Left renal cortex interstitium (tissue), 4 donors: ENCODE data around the gene MRPS18A. TPM values are rescaled to one million over a fixed set of nuclear protein-coding genes. Genes with fewer than 3 reads are reported as not detected.
"Not testable (repeated sequence)": the region's sequence is repeated elsewhere in the genome, so short reads cannot be mapped to it uniquely, and the experiment has no call there.

Experiments
- DNase-seq, 4 donors: peaks; one replicate each; pipeline ENCODE4 v3.0.0-alpha.2; 2013; ENCODE audit warnings: low read depth in 4 of 4, low spot score in 2 of 4, missing footprints in 1 of 4
- polyA plus RNA-seq, 4 donors: library from polyadenylated mRNA; unstranded; fragments of 120-200 nt; gene quantifications; one replicate each; pipeline ENCODE4 v1.2.1, GENCODE V29; 2013; ENCODE audit not compliant: insufficient read length in 4 of 4

MRPS18A gene
- polyA plus RNA-seq, 4 donors = 40.5 to 62.0 (median 49.1) TPM

DNA sequence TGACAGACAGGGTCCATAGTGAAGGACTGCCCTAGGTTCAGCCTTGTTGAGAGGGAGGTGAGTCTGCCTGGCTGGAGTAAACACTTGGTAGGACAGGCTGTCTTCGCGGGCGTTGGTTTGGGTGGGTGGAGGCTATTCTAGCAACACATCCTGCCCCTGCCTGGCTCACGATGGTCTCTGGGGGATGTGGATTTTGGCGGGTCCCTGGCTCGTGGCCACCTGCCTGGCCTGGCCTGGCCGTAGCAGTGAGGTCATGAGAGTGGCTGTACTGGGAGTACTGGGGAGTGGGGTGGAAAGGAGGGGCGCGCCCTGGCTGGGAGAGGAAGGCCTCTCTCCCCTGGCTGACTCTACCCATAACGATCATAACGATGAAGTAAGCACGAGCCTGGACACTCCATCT lies 30.2 kb upstream of the MRPS18A start:
- no peak for DNase-seq

DNA sequence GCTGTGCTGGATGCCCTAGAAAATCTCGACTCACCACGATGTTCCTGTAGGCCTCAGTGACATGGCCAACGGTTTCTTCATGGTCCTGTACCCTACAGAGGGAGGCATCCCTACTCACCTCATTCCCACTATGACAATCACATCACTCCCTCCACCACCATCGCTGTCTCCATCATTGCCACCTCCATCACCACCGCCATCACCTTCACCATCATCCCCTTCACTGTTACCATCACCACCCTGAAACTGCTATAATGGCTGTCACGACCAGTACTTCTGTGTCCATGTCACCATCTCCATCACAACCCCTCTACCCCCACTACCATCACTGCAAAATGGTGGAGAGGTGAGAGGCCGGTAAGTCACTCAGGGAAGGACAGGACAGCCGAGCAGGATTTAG lies 29.8 kb upstream of the MRPS18A start:
- no peak for DNase-seq

DNA sequence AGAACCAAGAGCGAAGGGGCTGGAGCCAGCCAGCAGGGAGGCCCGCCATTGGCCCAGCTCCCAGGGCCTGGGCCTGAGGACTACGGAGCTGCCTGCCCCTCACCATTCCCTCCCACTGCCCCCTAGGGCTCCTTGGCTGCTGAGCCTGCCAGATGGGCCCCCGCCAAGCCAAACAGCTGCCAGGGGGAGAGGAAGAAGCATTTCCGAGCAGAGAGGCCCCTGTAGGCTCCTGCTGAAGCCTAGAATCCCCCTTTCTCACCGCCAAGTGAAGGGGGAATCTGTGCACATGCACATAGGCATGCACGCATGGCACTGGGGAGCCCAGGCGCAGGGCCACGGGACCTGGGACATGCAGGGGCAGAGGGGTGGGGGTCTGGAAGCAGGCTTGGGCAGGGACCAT lies 28.5 kb upstream of the MRPS18A start:
- DNase-seq = no peak

DNA sequence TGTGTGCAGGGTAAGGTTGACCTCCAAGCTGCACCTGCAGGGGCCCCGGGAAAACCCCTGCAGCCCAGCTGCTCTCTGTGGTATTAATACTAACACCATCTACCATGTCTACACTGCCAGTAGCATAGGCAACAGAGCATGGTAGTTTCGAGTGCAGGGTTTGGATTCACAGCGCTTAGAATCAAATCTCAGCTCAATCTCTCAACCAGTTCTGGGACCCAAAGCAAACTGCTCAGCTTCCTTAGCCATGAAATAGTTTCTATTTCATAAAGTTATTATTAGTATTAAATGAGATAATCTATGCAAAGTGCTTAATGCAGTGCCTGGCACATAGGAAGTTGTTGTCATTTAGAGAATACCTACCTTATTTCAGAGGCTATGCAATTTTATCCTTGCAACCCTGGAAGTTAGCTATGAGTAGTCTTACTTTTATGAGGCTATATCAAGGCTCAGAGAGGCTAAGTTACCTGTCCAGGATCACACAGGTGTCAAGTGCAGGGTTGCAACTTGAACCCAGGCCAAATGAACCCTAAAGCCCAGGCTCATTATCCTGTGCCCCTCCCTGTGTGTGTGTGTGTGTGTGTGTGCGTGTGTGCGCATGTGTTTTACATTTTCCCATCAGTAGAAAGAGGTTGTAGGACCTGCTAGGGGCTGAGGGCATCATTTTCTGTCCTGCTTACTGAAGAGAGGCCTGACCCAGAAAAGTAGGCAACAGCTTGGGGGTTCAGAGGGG lies 27.6 kb upstream of the MRPS18A start:
- DNase-seq = no peak

DNA sequence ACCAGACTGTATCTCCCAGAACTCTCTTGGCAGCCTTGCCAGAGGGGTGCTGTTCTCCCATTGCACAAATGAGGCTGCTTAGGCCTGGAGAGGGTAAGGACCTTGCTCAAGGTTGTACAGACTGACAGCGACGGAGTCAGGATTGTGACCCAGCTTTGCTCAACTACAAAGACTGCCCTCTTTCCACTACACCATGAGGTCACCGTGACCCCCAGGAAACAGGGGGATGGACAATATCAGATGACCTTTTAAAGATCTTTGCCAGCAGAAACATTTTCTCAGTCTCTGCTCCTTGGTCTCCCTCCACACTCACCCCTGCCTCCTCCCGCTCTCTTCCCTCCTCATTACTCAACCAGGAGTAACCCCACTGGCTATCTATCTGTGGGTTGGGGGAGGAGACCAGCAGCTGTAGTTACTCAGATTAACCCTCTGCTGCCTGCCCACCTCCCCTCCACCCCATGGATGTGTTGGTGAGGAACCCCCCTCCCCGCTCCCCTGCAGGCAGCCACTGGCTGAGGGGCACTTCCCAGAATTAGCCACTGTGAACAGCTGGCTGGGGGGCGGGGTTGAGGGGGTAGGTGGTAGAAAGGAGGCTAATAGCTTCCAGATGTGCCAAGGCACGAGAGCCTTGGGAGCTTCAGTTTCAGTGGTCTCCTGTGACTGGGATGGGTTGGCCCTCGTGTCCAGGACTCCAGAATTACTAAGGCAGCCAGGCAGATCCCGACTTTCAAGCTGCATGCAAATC lies 26.9 kb upstream of the MRPS18A start:
- no peak for DNase-seq

DNA sequence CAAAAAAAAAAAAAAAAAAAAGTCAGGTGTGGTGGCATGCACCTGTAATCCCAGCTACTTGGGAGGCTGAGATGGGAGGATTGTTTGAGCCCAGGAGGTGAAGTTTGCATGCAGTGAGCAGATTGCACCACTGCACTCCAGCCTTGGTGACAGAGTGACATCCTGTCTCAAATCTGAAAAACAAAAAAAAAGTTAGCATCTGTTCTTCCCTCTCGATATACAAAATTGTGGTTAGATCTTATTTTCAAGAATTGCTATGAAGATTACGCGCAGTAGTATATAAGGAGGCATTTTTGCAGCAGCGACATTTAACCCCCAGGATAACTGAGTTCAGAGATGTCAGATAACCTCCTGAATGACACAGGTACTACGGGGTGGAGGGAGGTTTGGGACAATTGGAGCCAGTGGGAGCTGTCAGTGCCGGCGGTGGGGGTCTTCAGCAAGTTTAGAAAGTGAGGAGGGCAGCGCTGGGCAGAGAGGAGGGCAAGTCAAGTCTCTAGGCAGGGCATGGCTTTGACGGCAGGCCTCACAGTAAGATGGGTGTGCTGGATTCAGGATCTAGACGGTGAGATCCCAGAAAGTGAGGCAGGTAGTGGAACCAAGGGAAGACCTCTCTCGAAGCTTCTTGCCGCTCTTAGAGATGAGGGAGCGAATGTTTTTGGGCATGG lies 26.2 kb upstream of the MRPS18A start:
- DNase-seq = no peak

DNA sequence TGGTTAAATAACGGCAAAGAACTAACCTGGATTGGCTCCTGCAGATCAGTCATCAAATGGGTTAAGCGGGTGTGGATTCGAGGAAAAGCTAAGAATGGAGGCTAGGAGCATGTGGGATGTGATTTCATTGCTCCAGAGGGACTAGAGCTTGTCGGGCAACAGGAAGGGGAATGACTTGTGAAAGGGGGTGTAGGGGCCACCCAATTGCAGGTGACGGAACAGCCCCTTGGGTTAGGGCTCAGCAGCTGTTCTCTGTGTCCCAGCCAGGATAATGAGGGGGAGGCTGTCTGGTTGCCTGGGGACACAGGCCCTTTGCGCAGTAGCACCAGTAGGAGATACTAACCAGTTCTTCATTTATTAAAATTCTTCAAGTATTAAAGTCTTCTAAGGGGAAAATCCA lies 25.0 kb upstream of the MRPS18A start:
- no peak for DNase-seq

DNA sequence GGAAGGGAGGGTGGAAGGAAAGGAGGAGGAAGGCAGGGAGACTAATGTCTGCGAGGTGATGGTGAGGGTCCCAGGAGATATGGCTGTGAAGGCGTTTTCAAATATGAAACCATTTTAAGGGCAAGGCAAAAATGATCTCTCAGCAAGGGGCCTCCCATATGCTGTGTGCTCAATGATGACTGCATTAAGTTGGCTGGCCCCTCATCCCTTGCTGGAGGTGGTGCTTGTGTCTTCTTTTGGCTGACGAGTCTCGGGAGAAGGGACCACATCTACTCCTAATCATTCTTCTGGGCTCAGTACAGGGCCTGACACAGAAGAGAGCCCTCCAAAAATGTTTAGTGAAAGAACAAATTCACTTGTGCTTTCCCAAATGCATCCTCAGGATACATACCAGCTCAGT lies 23.0 kb upstream of the MRPS18A start:
- DNase-seq = no peak

DNA sequence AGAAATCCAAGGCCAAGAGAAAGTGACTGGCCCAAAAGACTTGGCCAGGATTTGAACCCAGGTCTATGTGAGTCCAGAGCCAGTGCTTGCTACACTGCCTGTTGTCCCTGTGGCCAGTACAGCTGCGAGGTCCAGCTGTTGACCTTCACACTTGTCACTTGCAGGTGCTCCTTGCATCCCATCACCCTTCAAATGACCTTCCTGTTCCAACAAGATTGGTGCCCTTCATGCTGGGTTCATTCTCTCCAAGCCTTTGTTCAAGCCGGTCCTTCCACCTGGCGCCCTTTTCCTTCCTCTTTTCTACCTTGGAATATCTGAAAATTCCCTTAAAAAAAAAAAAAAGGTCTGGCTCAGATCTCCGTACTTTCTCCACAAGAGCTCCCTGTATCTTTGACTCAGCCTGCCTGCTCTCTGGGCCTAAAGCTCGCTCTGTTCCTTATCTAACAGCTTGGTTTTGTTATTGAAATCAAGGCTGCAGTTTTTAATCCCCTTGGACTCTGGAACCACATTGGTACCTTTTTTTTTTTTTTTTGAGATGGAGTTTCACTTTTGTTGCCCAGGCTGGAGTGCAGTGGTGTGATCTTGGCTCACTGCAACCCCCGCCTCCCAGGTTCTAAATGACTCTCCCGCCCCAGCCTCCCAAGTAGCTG lies 22.2 kb upstream of the MRPS18A start:
- no peak for DNase-seq

DNA sequence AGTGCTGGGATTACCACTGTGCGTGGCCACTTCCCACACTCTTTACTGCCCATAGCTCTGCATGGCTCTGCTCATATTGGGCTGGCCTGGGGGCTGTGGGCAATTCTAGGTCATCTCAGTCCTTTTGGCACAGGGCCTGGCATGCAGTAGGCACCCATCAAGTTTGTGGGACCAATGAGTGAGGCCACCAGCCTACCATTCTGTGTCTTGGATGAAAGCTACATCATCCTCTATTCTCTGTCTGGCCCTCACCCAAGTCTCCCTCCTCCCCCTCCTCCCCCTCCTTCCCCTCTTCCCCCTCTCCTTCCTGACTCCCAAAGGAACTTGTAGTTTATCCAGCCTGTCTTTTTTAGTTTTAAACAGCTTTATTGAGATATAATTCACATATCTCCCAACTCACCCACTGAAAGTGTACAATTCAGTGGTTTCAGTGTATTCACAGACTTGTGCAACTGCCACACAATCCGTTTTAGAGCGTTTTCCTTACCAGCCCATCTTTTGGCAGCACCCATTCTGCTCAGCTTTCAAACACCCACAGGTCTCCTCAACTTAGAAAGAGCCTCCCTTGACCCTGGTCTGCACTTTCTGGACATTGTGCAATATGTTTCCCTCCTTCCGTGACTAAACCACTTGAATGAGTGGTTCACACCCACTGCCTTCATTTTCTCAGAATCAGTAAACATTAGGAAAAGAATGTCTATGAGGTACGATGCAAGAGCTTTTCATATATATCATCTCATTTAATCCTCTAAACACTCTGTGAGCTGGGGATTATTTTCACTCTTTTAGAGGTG lies 21.5 kb upstream of the MRPS18A start:
- no peak for DNase-seq

DNA sequence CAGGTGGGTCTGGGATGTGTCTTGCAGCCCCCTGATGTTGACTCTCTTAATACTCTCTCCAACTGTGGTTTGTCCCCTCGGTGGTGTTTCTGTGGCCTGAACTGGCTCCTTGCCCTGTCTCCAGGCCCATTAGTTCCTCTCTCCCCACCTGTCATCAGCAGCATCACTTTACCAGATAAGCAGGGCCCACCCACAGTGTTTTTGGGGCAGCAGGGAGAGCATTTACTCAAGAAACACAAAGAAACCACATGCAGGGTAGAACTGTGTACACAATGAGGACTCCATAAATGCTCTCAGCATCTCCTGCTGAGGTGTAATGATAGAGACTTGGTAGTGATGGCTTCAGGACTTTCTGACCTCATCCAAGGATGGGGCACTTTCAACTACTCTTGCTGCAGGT lies 20.2 kb upstream of the MRPS18A start:
- DNase-seq = no peak

DNA sequence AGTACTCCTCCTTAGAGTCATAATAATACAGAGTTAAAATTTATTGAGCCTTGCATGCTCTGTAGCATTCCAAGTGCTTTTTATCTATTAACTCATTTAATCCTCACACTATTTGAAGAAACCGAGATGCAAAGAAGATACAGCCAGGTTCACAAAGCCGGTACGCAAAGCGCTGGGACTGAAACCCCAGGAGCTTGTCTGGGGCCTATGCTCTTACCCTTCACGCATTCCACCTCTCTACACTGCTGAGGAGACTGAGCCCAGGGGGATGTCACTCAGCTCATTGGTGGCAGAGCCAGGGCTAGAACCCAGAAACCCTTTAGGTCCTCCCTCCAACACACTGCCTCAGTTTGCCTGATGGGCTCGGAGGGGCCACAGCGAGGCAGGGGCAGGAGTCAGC lies 19.7 kb upstream of the MRPS18A start:
- no peak for DNase-seq

DNA sequence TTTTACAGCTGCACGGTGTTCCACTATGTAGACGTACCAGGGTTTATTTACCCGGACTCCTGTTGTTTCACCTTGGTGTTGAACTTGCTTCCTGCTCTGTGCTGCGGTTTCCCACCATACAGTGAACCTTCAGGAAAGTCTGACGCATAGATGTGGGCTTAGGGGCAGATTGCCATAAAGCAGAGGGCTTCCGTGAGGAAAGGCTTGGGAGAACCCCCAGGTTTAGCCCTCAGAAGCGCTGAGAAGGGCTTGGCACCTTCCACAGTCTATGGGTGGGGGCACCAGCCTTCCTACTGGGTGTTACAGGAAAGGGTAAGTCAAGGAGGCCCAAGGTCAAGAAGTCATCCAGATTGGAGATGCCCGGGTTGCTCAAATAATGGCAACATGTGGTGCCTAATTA lies 19.2 kb upstream of the MRPS18A start:
- no peak for DNase-seq

DNA sequence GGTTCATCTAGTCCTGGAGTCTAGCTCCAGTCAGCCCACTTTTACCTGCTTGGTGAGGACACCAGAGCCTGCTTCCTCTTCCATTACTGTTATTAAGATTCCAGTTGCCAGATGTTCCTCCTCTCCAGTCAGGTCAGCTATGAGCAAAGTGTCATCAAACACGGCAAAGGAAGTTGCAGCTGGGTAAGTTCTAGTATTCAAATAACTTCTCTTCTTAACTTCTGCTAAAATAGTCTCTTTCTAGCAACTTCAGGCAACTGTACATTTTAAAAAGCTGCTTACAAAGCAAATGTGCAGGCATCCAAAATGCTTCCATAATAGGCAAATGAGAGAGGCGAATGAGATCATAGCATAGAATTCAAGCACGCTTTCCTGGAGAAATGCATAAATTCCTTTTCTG lies 18.4 kb upstream of the MRPS18A start:
- no peak for DNase-seq

DNA sequence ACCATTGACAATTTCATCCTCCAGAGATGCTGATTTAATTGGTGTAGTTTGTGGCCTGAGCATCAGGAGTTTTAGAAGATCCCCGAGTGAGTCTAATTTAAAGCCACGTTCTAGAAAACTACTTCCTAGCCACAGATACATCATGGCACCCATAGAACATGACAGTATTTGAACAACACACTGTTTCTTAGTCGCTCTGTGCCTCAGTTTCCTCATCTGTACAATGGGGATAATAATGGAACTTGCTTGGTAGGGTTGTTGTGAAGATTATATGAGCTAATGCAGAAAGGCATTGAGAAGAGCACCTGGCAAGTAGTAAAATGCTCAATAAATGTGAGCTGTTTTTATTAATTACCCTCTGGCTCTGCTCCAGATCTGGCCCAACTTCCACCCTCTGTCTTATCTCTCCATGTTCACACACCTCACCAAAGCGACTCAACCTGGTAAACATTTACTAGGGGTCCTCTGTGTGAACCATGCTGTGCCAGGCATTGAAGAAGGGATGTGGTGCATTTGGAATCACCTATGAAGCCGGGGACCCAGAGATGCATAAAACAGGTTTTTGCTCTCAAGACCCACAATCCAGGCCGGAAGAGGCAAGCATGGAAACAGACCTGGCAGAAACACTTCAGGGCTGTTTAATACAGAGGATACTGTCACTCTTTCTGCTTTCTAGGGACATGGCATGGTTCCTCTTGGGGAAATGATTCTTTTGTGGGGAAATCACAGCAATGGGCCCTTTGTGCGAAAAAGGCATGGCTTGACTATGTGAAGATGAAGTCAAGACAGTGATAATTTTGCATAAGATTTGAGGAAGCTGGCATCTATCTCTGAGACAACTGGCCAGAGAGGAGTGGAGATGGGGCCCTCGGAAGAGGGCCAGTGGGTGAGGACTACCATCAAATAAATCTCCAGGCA lies 16.2 kb upstream of the MRPS18A start:
- DNase-seq = no peak

DNA sequence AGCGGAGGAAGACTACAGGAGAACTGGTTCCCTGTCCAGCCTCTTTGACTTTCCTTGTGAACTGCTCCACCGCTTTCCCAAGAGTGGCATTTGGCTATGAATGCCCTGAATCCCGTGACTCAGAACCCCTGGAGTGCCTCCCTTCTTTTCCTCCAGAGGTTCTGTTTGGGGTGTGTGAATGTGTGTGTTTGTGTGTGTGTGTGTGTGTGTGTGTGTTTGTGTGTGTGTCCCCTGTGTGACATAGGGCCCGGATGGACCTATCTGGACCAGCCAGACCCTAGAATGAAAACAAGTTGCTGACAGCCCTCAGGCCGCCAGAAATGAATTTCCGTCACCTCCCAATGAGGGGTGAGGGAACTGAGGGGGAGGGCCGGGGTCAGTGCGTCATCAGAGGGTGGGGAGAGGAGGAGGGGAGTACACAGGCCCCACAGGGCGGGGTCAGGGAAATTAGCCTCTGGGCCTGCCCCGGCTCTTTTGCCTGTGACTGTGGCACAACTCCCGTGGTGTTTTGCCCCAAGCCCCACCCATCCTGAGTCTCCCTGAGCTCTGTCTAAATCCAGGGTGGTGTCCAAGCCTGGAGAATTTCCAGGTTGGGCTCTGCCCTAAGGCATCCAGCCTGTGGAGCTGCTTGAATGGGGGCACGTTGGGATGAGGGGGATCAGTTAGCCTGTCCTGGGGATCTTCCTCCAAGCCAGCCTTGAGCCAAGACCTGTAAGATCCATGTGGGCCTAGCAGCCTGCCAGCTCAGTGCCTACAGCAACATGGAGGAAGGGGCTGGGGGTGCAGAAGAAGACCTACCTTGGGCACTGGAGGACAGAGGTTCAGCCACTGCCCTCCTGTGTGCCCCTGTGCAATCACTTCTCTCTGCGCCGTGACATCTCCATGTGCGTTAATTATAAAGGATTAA lies 15.2 kb upstream of the MRPS18A start:
- peak in 3 of 4 donors; percentile 76 to 88 (median 80) for DNase-seq

DNA sequence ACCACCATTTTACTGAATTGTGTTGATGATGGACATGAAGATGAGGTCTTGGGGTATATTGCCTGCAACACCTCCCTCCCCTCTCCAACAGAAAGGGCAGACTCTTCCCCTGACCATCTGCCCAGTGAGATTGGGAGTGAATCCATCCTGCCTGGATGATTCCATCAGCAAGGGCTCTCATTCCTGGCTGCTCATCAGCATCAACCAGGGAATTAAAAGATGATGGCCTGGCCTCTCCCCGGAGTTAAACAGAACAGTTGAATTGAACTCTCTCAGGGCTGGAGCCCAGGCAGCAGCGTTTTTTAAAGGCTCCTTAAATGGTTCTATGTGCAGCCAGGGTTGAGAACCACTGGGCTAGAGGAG lies 14.6 kb upstream of the MRPS18A start:
- DNase-seq = no peak

DNA sequence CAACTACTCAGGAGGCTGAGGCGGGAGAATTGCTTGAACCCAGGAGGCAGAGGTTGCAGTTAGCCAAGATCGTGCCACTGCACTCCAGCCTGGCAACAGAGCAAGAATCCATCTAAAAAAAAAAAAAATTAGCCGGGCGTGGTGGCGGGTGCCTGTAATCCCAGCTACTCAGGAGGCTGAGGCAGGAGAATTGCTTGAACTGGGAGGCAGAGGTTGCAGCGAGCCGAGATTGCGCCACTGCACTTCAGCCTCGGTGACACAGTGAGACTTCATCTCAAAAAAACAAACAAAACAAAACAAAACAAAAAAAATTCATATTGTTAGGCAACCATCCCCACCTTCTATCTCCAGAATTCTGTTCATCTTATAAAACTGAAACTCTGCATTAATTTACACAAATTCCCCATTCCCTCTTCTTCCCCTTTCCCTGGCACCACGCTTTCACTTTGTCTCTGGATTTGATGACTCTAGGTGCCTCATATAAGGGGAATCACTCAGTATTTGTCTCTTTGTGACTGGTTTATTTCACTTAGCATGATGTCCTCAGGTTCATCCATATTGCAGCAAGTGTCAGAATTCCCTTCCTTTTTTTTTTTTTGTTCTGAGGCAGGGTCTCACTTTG lies 13.5 kb upstream of the MRPS18A start:
- not testable (repeated sequence) for DNase-seq
